ENCODE measurements around the gene EML6.

The EML6 gene

DNA sequence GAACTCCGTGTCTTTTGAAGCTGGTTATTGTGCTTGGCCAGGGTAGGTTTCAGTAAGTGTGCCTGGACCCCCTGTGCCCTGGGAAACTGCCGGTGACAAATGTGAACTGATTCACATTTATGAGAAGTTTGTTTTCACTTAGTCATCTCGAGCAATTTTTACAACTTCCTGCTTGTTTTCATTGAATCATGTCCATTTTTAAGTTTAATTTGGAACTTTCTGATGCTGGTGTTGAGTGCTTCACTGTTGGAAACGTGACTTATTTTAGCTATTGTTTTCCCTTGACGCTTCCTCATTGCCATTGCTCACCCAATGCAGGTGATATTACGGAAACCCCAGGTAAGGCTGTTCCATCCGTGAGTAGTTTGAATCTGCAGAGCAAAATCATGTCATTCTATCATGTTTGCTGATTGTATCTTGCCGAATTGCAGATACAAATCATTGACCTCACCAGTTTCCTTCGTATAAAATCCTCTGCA lies 229.6 kb downstream of the EML6 start:
- H2AK5ac ChIP-seq (ENCODE audit: low read depth, low read length) = no peak overlapping the region
- H3K14ac ChIP-seq (ENCODE audit: low read length) = no peak overlapping the region
- no peaks in the 10 kb centered on the region for H3K27me3 ChIP-seq (ENCODE audit: control insufficient read depth in 3 of 3, insufficient read depth in 3 of 3, low read depth in 1 of 3, low read length in 3 of 3)
- no peak overlapping the region for H2BK15ac ChIP-seq (ENCODE audit: low read length)
- H2BK5ac ChIP-seq (ENCODE audit: low read length) = no peak overlapping the region
- no peak overlapping the region for H3K9ac ChIP-seq (ENCODE audit: low read depth, low read length, poor library complexity)
- H4K8ac ChIP-seq (ENCODE audit: low read depth, low read length) = no peak overlapping the region
- H3K4ac ChIP-seq (ENCODE audit: low read length) = no peak overlapping the region
- no CpG with 5 or more reads among the region's 9 CpGs for WGBS, 2 donors (ENCODE audit: extremely low coverage in 2 of 2, insufficient read length in 2 of 2, insufficient replicate concordance in 1 of 2)
- no peak overlapping the region for H3K18ac ChIP-seq (ENCODE audit: low read length)
- no peak overlapping the region for H2BK12ac ChIP-seq (ENCODE audit: low read length)
- no peaks in the 10 kb centered on the region for H3K79me1 ChIP-seq (ENCODE audit: low read depth, low read length)
- H3K4me3 ChIP-seq (ENCODE audit: low read length in 2 of 2) = no peak overlapping the region
- H3K23ac ChIP-seq (ENCODE audit: low read depth, low read length, poor library complexity) = no peak overlapping the region
- H3K36me3 ChIP-seq (replicated peaks in 1 of 2; ENCODE audit: control insufficient read depth in 2 of 2, insufficient read depth in 2 of 2, low read length in 2 of 2) = no peaks in the 10 kb centered on the region
- no peak for DNase-seq (ENCODE audit: low spot score)
- H4K91ac ChIP-seq (ENCODE audit: low read depth, low read length, poor library complexity) = no peak overlapping the region
- no peaks in the 10 kb centered on the region for H3K9me3 ChIP-seq (replicated peaks in 1 of 2; ENCODE audit: control insufficient read depth in 2 of 2, insufficient read depth in 1 of 2, low read depth in 1 of 2, low read length in 2 of 2)
- no peak overlapping the region for H2BK120ac ChIP-seq (ENCODE audit: low read depth, low read length)
- H3K4me2 ChIP-seq (ENCODE audit: insufficient read depth, low read length, poor library complexity, severe bottlenecking) = no peak overlapping the region
- no peak overlapping the region for H3K27ac ChIP-seq (replicated peaks; ENCODE audit: low read length)
- peaks cover 4 to 8% of the 10 kb centered on the region in 2 donors for H3K4me1 ChIP-seq (ENCODE audit: control insufficient read depth in 2 of 2, insufficient read depth in 1 of 2, low read depth in 1 of 2, low read length in 2 of 2)
- no peak overlapping the region for H2AFZ ChIP-seq (ENCODE audit: low read length)

DNA sequence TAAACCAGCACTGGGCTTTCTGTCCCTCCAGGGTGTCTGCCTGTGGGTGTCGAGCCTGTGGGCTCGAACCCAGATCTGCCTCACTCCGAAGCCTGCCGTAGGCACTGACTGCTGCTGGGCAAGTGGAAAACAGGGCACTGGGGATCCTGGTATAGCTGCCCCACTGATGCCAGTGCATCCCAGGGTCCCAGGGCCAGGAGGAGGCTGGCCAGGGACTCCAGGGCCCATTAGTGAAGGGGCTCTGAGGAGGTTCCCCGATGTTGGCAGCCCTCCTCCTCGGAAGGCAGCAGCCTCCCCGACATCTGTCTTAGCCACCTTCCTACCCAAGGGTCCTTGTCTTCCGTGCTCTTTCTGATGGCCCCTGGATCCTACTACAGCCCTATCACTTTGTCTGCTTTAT lies 230.7 kb downstream of the EML6 start:
- Histone ChIP-seq H2BK12ac (ENCODE audit: low read length) (no peak overlapping the region), H2AFZ (ENCODE audit: low read length) (no peak overlapping the region), H2AK5ac (ENCODE audit: low read depth, low read length) (no peak overlapping the region), H3K79me1 (ENCODE audit: low read depth, low read length) (no peaks in the 10 kb centered on the region), H3K36me3 (replicated peaks in 1 of 2; ENCODE audit: control insufficient read depth in 2 of 2, insufficient read depth in 2 of 2, low read length in 2 of 2) (no peaks in the 10 kb centered on the region), H3K18ac (ENCODE audit: low read length) (no peak overlapping the region), H3K9ac (ENCODE audit: low read depth, low read length, poor library complexity) (no peak overlapping the region), H3K14ac (ENCODE audit: low read length) (no peak overlapping the region), H3K4ac (ENCODE audit: low read length) (no peak overlapping the region), H2BK15ac (ENCODE audit: low read length) (no peak overlapping the region), H2BK120ac (ENCODE audit: low read depth, low read length) (no peak overlapping the region), H3K23ac (ENCODE audit: low read depth, low read length, poor library complexity) (no peak overlapping the region), H3K9me3 (replicated peaks in 1 of 2; ENCODE audit: control insufficient read depth in 2 of 2, insufficient read depth in 1 of 2, low read depth in 1 of 2, low read length in 2 of 2) (no peaks in the 10 kb centered on the region), H3K27me3 (ENCODE audit: control insufficient read depth in 3 of 3, insufficient read depth in 3 of 3, low read depth in 1 of 3, low read length in 3 of 3) (no peaks in the 10 kb centered on the region), H3K4me3 (ENCODE audit: low read length in 2 of 2) (no peak overlapping the region), H2BK5ac (ENCODE audit: low read length) (no peak overlapping the region), H3K4me2 (ENCODE audit: insufficient read depth, low read length, poor library complexity, severe bottlenecking) (no peak overlapping the region), H4K91ac (ENCODE audit: low read depth, low read length, poor library complexity) (no peak overlapping the region), H3K27ac (replicated peaks; ENCODE audit: low read length) (no peak overlapping the region), H4K8ac (ENCODE audit: low read depth, low read length) (no peak overlapping the region), H3K4me1 (ENCODE audit: control insufficient read depth in 2 of 2, insufficient read depth in 1 of 2, low read depth in 1 of 2, low read length in 2 of 2) (peaks cover 0 to 3% of the 10 kb centered on the region in 2 donors)
- WGBS, 2 donors (ENCODE audit: extremely low coverage in 2 of 2, insufficient read length in 2 of 2, insufficient replicate concordance in 1 of 2) = no CpG with 5 or more reads among the region's 8 CpGs
- DNase-seq (ENCODE audit: low spot score) = no peak

DNA sequence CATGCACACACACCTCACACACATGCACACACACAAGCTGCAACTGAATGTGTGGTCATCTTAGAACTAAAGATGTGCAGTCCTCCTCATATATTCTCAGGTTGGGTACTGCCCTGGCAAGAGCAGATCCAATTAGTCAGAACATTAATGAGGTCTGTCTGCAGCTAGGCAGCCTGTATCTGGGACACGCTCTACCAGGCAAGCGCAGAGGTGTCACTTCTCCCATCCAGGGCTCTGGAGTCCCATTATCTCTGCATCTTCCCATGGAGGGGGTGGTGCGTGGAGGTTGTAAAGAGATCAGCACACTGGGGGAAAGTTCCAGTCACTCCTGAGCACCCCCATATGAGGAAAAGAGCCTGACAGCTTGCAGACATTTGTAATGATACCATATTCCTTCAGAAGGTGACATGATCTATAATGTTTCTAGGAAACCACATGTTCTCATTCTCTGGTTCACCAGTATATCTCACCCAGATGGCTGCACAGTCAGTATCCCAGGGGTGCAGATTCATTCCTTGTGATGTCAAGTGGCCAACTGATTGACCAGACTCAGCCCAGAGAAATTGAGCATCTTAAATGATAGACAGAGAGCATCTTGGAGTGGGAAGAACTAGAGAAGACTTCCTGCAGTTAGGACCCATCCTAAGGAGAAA lies 231.4 kb downstream of the EML6 start:
- WGBS, 2 donors (ENCODE audit: extremely low coverage in 2 of 2, insufficient read length in 2 of 2, insufficient replicate concordance in 1 of 2) = no CpG with 5 or more reads among the region's 3 CpGs
- no peak overlapping the region for H3K23ac ChIP-seq (ENCODE audit: low read depth, low read length, poor library complexity)
- no peaks in the 10 kb centered on the region for H3K36me3 ChIP-seq (replicated peaks in 1 of 2; ENCODE audit: control insufficient read depth in 2 of 2, insufficient read depth in 2 of 2, low read length in 2 of 2)
- H2BK5ac ChIP-seq (ENCODE audit: low read length) = no peak overlapping the region
- H3K4me1 ChIP-seq (ENCODE audit: control insufficient read depth in 2 of 2, insufficient read depth in 1 of 2, low read depth in 1 of 2, low read length in 2 of 2) = peaks cover 0 to 3% of the 10 kb centered on the region in 2 donors
- no peak overlapping the region for H3K4ac ChIP-seq (ENCODE audit: low read length)
- no peak overlapping the region for H4K8ac ChIP-seq (ENCODE audit: low read depth, low read length)
- H3K4me3 ChIP-seq (ENCODE audit: low read length in 2 of 2) = no peak overlapping the region
- H3K14ac ChIP-seq (ENCODE audit: low read length) = no peak overlapping the region
- no peaks in the 10 kb centered on the region for H3K79me1 ChIP-seq (ENCODE audit: low read depth, low read length)
- H3K4me2 ChIP-seq (ENCODE audit: insufficient read depth, low read length, poor library complexity, severe bottlenecking) = no peak overlapping the region
- DNase-seq (ENCODE audit: low spot score) = no peak
- H3K27ac ChIP-seq (replicated peaks; ENCODE audit: low read length) = no peak overlapping the region
- no peak overlapping the region for H2BK12ac ChIP-seq (ENCODE audit: low read length)
- no peak overlapping the region for H2BK120ac ChIP-seq (ENCODE audit: low read depth, low read length)
- no peak overlapping the region for H2BK15ac ChIP-seq (ENCODE audit: low read length)
- no peak overlapping the region for H3K9ac ChIP-seq (ENCODE audit: low read depth, low read length, poor library complexity)
- no peak overlapping the region for H3K18ac ChIP-seq (ENCODE audit: low read length)
- no peak overlapping the region for H2AFZ ChIP-seq (ENCODE audit: low read length)
- no peaks in the 10 kb centered on the region for H3K9me3 ChIP-seq (replicated peaks in 1 of 2; ENCODE audit: control insufficient read depth in 2 of 2, insufficient read depth in 1 of 2, low read depth in 1 of 2, low read length in 2 of 2)
- no peaks in the 10 kb centered on the region for H3K27me3 ChIP-seq (ENCODE audit: control insufficient read depth in 3 of 3, insufficient read depth in 3 of 3, low read depth in 1 of 3, low read length in 3 of 3)
- H4K91ac ChIP-seq (ENCODE audit: low read depth, low read length, poor library complexity) = no peak overlapping the region
- H2AK5ac ChIP-seq (ENCODE audit: low read depth, low read length) = no peak overlapping the region

DNA sequence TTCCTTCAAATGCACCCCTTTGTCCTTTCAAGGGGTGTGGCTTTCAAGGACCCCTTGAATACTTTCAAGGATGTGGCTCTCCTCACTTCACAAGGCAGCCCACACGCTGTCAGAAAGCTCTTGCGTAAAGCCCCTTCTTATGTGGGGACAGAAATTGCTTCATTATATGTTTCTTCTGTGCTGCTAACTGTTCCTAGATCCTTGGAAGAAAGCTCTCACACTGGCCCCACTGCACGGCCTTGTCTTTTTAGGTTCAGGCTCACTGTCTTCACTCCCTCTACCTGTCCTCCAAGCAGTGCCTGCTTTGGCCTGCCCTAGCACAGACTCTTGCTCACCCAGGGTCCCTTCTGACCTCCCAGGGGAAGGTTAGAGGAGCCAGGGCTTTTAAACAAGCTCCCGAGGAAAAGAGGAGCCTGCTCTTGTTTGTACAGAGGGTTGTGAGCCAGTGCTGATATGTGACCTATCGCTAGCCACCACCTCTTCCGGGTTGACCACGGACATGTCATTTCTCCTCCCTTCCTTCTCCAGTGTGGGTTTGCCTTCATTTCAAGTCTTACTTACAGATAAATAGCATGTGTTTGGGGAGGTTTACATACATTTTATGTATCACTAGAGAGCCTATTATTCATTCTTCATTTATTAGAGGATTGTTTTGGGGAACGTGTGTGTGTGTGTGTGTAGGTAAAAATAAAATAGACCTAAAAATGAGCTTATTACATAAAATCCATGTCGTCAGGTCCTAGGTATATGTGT lies 232.1 kb downstream of the EML6 start:
- no CpG with 5 or more reads among the region's 9 CpGs for WGBS, 2 donors (ENCODE audit: extremely low coverage in 2 of 2, insufficient read length in 2 of 2, insufficient replicate concordance in 1 of 2)
- H2BK15ac ChIP-seq (ENCODE audit: low read length) = no peak overlapping the region
- peaks cover 0 to 3% of the 10 kb centered on the region in 2 donors for H3K4me1 ChIP-seq (ENCODE audit: control insufficient read depth in 2 of 2, insufficient read depth in 1 of 2, low read depth in 1 of 2, low read length in 2 of 2)
- no peak overlapping the region for H4K8ac ChIP-seq (ENCODE audit: low read depth, low read length)
- no peak for DNase-seq (ENCODE audit: low spot score)
- no peaks in the 10 kb centered on the region for H3K79me1 ChIP-seq (ENCODE audit: low read depth, low read length)
- H3K18ac ChIP-seq (ENCODE audit: low read length) = peak overlapping the region; percentile 76
- H4K91ac ChIP-seq (ENCODE audit: low read depth, low read length, poor library complexity) = no peak overlapping the region
- no peak overlapping the region for H3K14ac ChIP-seq (ENCODE audit: low read length)
- no peak overlapping the region for H3K4me2 ChIP-seq (ENCODE audit: insufficient read depth, low read length, poor library complexity, severe bottlenecking)
- H2AFZ ChIP-seq (ENCODE audit: low read length) = no peak overlapping the region
- no peaks in the 10 kb centered on the region for H3K27me3 ChIP-seq (ENCODE audit: control insufficient read depth in 3 of 3, insufficient read depth in 3 of 3, low read depth in 1 of 3, low read length in 3 of 3)
- no peak overlapping the region for H2AK5ac ChIP-seq (ENCODE audit: low read depth, low read length)
- H3K9ac ChIP-seq (ENCODE audit: low read depth, low read length, poor library complexity) = no peak overlapping the region
- H3K4me3 ChIP-seq (ENCODE audit: low read length in 2 of 2) = no peak overlapping the region
- no peaks in the 10 kb centered on the region for H3K36me3 ChIP-seq (replicated peaks in 1 of 2; ENCODE audit: control insufficient read depth in 2 of 2, insufficient read depth in 2 of 2, low read length in 2 of 2)
- no peak overlapping the region for H3K4ac ChIP-seq (ENCODE audit: low read length)
- H3K27ac ChIP-seq (replicated peaks; ENCODE audit: low read length) = no peak overlapping the region
- H3K9me3 ChIP-seq (replicated peaks in 1 of 2; ENCODE audit: control insufficient read depth in 2 of 2, insufficient read depth in 1 of 2, low read depth in 1 of 2, low read length in 2 of 2) = no peaks in the 10 kb centered on the region
- H2BK120ac ChIP-seq (ENCODE audit: low read depth, low read length) = no peak overlapping the region
- no peak overlapping the region for H2BK12ac ChIP-seq (ENCODE audit: low read length)
- no peak overlapping the region for H2BK5ac ChIP-seq (ENCODE audit: low read length)
- no peak overlapping the region for H3K23ac ChIP-seq (ENCODE audit: low read depth, low read length, poor library complexity)

Measured in neuronal stem cell (in vitro differentiated cells).